Measurements from ENCODE around the gene PCSK6. TPM values are rescaled to one million over a fixed set of nuclear protein-coding genes. Genes with fewer than 3 reads are reported as not detected.

Gene PCSK6
- total RNA-seq, 2 experiments from 2014 or later, result 2.7 to 3.0 TPM

DNA sequence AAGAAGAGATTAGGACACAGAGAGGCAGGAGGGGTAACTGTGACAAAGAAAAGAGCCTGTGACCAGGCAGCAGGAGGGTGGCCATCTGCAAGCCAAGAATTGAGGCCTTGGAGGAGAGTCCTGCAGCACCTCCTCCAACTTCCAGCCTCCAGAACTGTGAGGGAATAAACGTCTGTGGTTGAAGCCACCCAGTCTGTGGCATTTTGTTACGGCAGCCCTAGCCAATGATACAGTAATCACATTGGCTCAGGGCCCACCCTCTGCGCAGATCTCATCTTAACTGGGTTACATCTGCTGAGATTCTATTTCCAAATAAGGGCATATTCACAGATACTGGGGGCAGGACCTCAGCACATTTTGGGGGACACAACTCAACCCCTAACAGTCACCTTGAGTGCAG lies 223.5 kb downstream of the PCSK6 start:
- H3K27me3 Mint-ChIP-seq, result no peaks in the 10 kb centered on the region
- POLR2A ChIA-PET, result interaction anchor here (1.1 kb wide), 1 partner anchor 9 kb away, joined by 5 read pairs; no protein-coding TSS in a partner anchor
- TF ChIP-seq, protein P1, sequence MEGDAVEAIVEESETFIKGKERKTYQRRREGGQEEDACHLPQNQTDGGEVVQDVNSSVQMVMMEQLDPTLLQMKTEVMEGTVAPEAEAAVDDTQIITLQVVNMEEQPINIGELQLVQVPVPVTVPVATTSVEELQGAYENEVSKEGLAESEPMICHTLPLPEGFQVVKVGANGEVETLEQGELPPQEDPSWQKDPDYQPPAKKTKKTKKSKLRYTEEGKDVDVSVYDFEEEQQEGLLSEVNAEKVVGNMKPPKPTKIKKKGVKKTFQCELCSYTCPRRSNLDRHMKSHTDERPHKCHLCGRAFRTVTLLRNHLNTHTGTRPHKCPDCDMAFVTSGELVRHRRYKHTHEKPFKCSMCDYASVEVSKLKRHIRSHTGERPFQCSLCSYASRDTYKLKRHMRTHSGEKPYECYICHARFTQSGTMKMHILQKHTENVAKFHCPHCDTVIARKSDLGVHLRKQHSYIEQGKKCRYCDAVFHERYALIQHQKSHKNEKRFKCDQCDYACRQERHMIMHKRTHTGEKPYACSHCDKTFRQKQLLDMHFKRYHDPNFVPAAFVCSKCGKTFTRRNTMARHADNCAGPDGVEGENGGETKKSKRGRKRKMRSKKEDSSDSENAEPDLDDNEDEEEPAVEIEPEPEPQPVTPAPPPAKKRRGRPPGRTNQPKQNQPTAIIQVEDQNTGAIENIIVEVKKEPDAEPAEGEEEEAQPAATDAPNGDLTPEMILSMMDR (IDR thresholded peaks at IDR 0.05), result no peak
- H3K9me3 Mint-ChIP-seq, result no peaks in the 10 kb centered on the region
- no peak overlapping the region for H3K27ac Mint-ChIP-seq
- no peak for DNase-seq
- H3K4me1 Mint-ChIP-seq (ENCODE audit: low read depth), result peaks cover 3% of the 10 kb centered on the region
- intact Hi-C loops (cut with micrococcal nuclease), result no loop called here
- H3K36me3 Mint-ChIP-seq (ENCODE audit: low read depth), result peaks cover 3% of the 10 kb centered on the region
- CTCF ChIA-PET, result interaction anchor here (1.0 to 3.2 kb wide), 3 partner anchors 178 to 258 kb away, joined by 3 to 16 read pairs (median 6); no protein-coding TSS in a partner anchor
- H3K4me3 Mint-ChIP-seq, result no peak overlapping the region
- no peak for ATAC-seq

DNA sequence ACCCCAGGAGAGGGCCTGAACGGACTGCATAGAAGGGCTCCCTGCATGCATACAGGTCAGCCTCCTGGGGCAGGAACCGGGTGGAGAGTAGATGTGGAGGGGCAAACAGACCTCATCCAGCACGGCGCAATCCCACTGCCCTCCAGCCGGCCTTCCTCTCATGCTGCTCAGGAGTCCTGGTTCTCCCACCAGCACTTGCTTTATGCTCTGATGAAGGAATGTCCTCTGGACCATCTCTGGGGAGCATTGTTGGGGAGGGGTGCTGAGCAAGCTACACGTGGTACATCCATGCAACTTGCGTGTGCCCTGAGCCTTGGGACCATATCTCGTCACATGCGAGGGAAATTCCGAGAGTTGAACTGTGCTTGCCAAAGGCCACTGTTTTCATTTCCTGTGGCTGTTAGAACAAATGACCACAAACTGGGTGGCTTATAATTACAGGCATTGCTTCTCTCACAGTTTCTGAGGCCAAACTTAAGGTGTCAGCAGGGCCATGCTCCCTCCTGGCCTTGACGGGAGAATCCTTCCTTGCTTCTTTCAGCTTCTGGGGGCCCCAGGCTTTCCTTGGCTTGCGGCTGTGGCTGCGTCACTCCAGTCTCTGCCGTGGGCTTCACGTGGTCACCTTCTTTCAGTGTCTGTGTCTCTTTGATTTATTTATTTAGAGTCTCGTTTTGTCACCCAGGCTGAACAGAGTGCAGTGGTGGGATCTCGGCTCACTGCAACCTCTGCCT lies 224.4 kb downstream of the PCSK6 start:
- POLR2A ChIA-PET, result interaction anchor here (0.6 kb wide), 1 partner anchor 33 kb away, joined by 3 read pairs; no protein-coding TSS in a partner anchor
- CTCF ChIA-PET, result no interaction called here
- intact Hi-C loops (cut with micrococcal nuclease), result no loop called here
- DNase-seq (no peak), ATAC-seq (no peak)
- H3K9me3 Mint-ChIP-seq, result no peaks in the 10 kb centered on the region
- H3K4me1 Mint-ChIP-seq (ENCODE audit: low read depth), result peaks cover 3% of the 10 kb centered on the region
- TF ChIP-seq, protein P1 (IDR thresholded peaks at IDR 0.05), result no peak
- H3K27me3 Mint-ChIP-seq, result peaks cover under 1% of the 10 kb centered on the region
- H3K27ac Mint-ChIP-seq, result no peak overlapping the region
- H3K36me3 Mint-ChIP-seq (ENCODE audit: low read depth), result peaks cover 3% of the 10 kb centered on the region
- H3K4me3 Mint-ChIP-seq, result no peak overlapping the region

DNA sequence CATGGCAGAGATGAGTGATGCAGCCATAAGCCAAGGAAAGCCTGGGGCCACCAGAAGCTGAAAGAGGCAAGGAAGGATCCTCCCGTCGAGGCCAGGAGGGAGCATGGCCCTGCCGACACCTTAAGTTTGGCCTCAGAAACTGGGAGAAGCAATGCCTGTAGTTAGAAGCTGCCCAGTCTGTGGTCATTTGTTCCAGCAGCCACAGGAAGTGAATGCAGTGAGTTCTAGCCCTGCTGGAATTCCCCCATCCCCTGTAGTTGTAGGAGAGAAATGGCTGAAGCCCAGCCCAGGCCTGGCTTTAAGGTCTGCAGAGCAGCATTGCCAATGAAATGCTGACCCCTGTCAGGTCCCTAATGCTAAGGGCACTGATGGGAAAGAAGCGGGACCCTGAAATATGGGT lies 225.5 kb downstream of the PCSK6 start:
- peaks cover 3% of the 10 kb centered on the region for H3K4me1 Mint-ChIP-seq (ENCODE audit: low read depth)
- DNase-seq (no peak), ATAC-seq (no peak)
- no peaks in the 10 kb centered on the region for H3K36me3 Mint-ChIP-seq (ENCODE audit: low read depth)
- no peaks in the 10 kb centered on the region for H3K9me3 Mint-ChIP-seq
- intact Hi-C loops (cut with micrococcal nuclease), result no loop called here
- no peak overlapping the region for H3K4me3 Mint-ChIP-seq
- no peak overlapping the region for H3K27ac Mint-ChIP-seq
- ChIA-PET POLR2A (interaction anchor here (0.9 kb wide), 1 partner anchor 196 kb away, joined by 3 read pairs; no protein-coding TSS in a partner anchor), CTCF (interaction anchor here (1.2 kb wide), 1 partner anchor 248 kb away, joined by 3 read pairs; no protein-coding TSS in a partner anchor)
- TF ChIP-seq, protein P1 (IDR thresholded peaks at IDR 0.05), result no peak
- peaks cover 6% of the 10 kb centered on the region for H3K27me3 Mint-ChIP-seq

DNA sequence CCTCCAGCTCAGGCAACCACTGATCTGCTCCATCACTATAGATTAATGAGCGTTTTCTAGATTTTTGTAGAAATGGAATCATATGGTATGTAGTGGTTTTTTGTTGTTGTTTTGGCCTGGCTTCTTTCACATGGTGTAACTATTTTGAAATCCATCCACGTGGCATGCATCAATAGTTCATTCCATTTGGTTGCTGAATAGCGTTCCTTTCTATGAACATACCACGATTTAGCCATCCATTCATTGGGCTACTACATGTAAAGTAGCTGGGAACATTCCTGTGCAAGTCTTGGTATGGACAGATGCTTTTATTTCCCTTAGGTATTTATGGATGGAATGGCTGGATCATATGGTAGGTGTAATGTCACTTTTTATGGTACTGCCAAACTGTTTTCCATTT lies 227.0 kb downstream of the PCSK6 start:
- Mint-ChIP-seq H3K4me1 (ENCODE audit: low read depth) (peaks cover 3% of the 10 kb centered on the region), H3K36me3 (ENCODE audit: low read depth) (no peaks in the 10 kb centered on the region), H3K9me3 (no peaks in the 10 kb centered on the region), H3K27me3 (peaks cover 7% of the 10 kb centered on the region), H3K27ac (no peak overlapping the region), H3K4me3 (no peak overlapping the region)
- DNase-seq (no peak), ATAC-seq (no peak)
- intact Hi-C loops (cut with micrococcal nuclease), result no loop called here
- TF ChIP-seq, protein P1 (IDR thresholded peaks at IDR 0.05), result no peak
- ChIA-PET POLR2A (no interaction called here), CTCF (interaction anchor here (0.7 to 1.4 kb wide), 6 partner anchors 26 to 254 kb away, joined by 3 to 6 read pairs (median 4); no protein-coding TSS in a partner anchor)
